ENCODE measurements around the gene CHRNE.

GRCh38 chr17:4879601-4880000, 23.3 kb downstream of the CHRNE start:
- TF ChIP-seq CTCF (conservative IDR thresholded peaks at IDR 0.05; ENCODE audit: low read depth in 2 of 2) (no peak), EZH2 (IDR thresholded peaks at IDR 0.05; ENCODE audit: low read depth, unreplicated experiment) (no peak), REST (IDR thresholded peaks at IDR 0.05; ENCODE audit: unreplicated experiment) (no peak), ZNF331 (CRISPR knock-in tag; IDR thresholded peaks at IDR 0.05; ENCODE audit: low read depth) (no peak), EZH2phosphoT487 (IDR thresholded peaks at IDR 0.05; ENCODE audit: unreplicated experiment) (no peak), JUNB (IDR thresholded peaks at IDR 0.05; ENCODE audit: unreplicated experiment) (no peak), ETS1 (IDR thresholded peaks at IDR 0.05) (no peak), CREB1 (CRISPR knock-in tag; IDR thresholded peaks at IDR 0.05; ENCODE audit: low read depth) (no peak), POLR2AphosphoS5 (IDR thresholded peaks at IDR 0.05; ENCODE audit: low read depth) (no peak), ZNF462 (CRISPR knock-in tag; IDR thresholded peaks at IDR 0.05) (no peak), ZNF114 (CRISPR knock-in tag; IDR thresholded peaks at IDR 0.05) (no peak), STAT1 (IDR thresholded peaks at IDR 0.05; ENCODE audit: unreplicated experiment) (no peak), NANOG (IDR thresholded peaks at IDR 0.05; ENCODE audit: borderline replicate concordance) (no peak)
